IPS DF 4.7 (cell line): Measurements from ENCODE around the gene THUMPD1.
"Not testable (repeated sequence)": the region's sequence is repeated elsewhere in the genome, so short reads cannot be mapped to it uniquely, and the experiment has no call there.

ENCODE experiments used
- DNase-seq: peaks from one replicate; pipeline ENCODE4 v3.0.0-alpha.2; 2013; ENCODE audit warnings: low spot score; ENCODE audit errors: extremely low read depth

THUMPD1 gene

GRCh38 chr16:20749474-20749873, 7.9 kb upstream of the THUMPD1 start:
- no peak for DNase-seq

- DNase-seq = no peak
Observed at GRCh38 chr16:20747030-20747816, 5.6 kb upstream of the THUMPD1 start.

- DNase-seq = no peak
Observed at GRCh38 chr16:20746461-20746860, 4.8 kb upstream of the THUMPD1 start.

- DNase-seq = no peak
Observed at GRCh38 chr16:20744922-20745440, 3.4 kb upstream of the THUMPD1 start.

GRCh38 chr16:20743591-20743990, 2.0 kb upstream of the THUMPD1 start:
- no peak for DNase-seq

GRCh38 chr16:20740901-20741521, 607 bp downstream of the THUMPD1 start:
- DNase-seq = no peak

GRCh38 chr16:20740007-20740883, 1.4 kb downstream of the THUMPD1 start:
- DNase-seq = no peak

- no peak for DNase-seq
Observed at GRCh38 chr16:20735490-20735889, 6.1 kb downstream of the THUMPD1 start.

- no peak for DNase-seq
Observed at GRCh38 chr16:20734782-20735181, 6.8 kb downstream of the THUMPD1 start.

GRCh38 chr16:20734056-20734455, 7.6 kb downstream of the THUMPD1 start:
- DNase-seq = no peak

- DNase-seq = no peak
Observed at GRCh38 chr16:20729141-20729540, 12.5 kb downstream of the THUMPD1 start.

- no peak for DNase-seq
Observed at GRCh38 chr16:20727181-20727580, 14.4 kb downstream of the THUMPD1 start.

GRCh38 chr16:20726661-20727060, 15.0 kb downstream of the THUMPD1 start:
- DNase-seq = no peak

GRCh38 chr16:20720251-20720650, 21.4 kb downstream of the THUMPD1 start:
- DNase-seq = no peak

GRCh38 chr16:20717718-20718117, 23.9 kb downstream of the THUMPD1 start:
- not testable (repeated sequence) for DNase-seq

GRCh38 chr16:20711277-20711911, 30.2 kb downstream of the THUMPD1 start:
- DNase-seq = no peak

- DNase-seq = peak; percentile 9
Observed at GRCh38 chr16:20708129-20708528, 33.5 kb downstream of the THUMPD1 start.

- no peak for DNase-seq
Observed at GRCh38 chr16:20707461-20707860, 34.2 kb downstream of the THUMPD1 start.

- not testable (repeated sequence) for DNase-seq
Observed at GRCh38 chr16:20705972-20706371, 35.6 kb downstream of the THUMPD1 start.

GRCh38 chr16:20704281-20704680, 37.3 kb downstream of the THUMPD1 start:
- no peak for DNase-seq

- DNase-seq = not testable (repeated sequence)
Observed at GRCh38 chr16:20701692-20702091, 39.9 kb downstream of the THUMPD1 start.
